B cell (primary cell): ENCODE data around the gene PSAPL1.

Experiments
- CTCF ChIP-seq: fragments of 200-600 bp; IDR thresholded peaks from one replicate; pipeline ENCODE4 v1.8.0; 2022; ENCODE audit warnings: antibody characterized with exemption, mild to moderate bottlenecking
- EZH2 ChIP-seq: IDR thresholded peaks from 2 replicates; pipeline ENCODE4 v1.6.1; 2012; ENCODE audit warnings: borderline replicate concordance, low read depth, mild to moderate bottlenecking, moderate library complexity, low read length; ENCODE audit not compliant: insufficient read depth, poor library complexity, severe bottlenecking

- TF ChIP-seq CTCF (no peak), EZH2 (no peak)
Observed at GRCh38 chr4:7418131-7418943, 16.4 kb downstream of the PSAPL1 start.
